GM18502 (cell line): ENCODE measurements around the gene DHX57.

Experiments used
- ATAC-seq: cut with Tn5 transposase; IDR thresholded peaks from one replicate; pipeline ENCODE4 v1.9.1; 2021; ENCODE audit warnings: mild to moderate bottlenecking; ENCODE audit not compliant: unreplicated experiment, poor library complexity

The DHX57 gene

GRCh38 chr2:38875576-38876367, at the start of gene DHX57, which contains the start of gene MORN2:
TSS of gene DHX57 (minus strand) at chr2:38875934. CDS start at chr2:38868405, 7,529 bp downstream.
TSS of gene MORN2 (plus strand) at chr2:38875976.
- peak; percentile 100 for ATAC-seq

GRCh38 chr2:38922902-38923301, 47.2 kb upstream of the DHX57 start:
- no peak for ATAC-seq

GRCh38 chr2:38922389-38922788, 46.7 kb upstream of the DHX57 start:
- no peak for ATAC-seq

- ATAC-seq: no peak
These were observed 36.9 kb upstream of the DHX57 start for GRCh38 chr2:38912619-38913018.

- ATAC-seq: no peak
These were observed 35.5 kb upstream of the DHX57 start for GRCh38 chr2:38911191-38911590.

- ATAC-seq: no peak
These were observed 34.1 kb upstream of the DHX57 start for GRCh38 chr2:38909872-38910271.

- ATAC-seq: peak; percentile 87
These were observed 32.2 kb upstream of the DHX57 start for GRCh38 chr2:38907743-38908562.

GRCh38 chr2:38907242-38907641, 31.5 kb upstream of the DHX57 start:
- ATAC-seq: no peak

- no peak for ATAC-seq
These were observed 29.5 kb upstream of the DHX57 start for GRCh38 chr2:38905251-38905650.

GRCh38 chr2:38900726-38901125, 25.0 kb upstream of the DHX57 start:
- no peak for ATAC-seq

GRCh38 chr2:38898256-38898655, 22.5 kb upstream of the DHX57 start:
- ATAC-seq: no peak

- ATAC-seq: no peak
These were observed 17.1 kb upstream of the DHX57 start for GRCh38 chr2:38892819-38893218.

- ATAC-seq: no peak
These were observed 13.8 kb upstream of the DHX57 start, which contains the start of gene ARHGEF33 for GRCh38 chr2:38889575-38889974. TSS of gene ARHGEF33 (plus strand) at chr2:38889875. CDS start at chr2:38919448, 29,573 bp downstream.

- ATAC-seq: no peak
These were observed 13.3 kb upstream of the DHX57 start for GRCh38 chr2:38889045-38889444.

GRCh38 chr2:38887902-38888554, 12.3 kb upstream of the DHX57 start:
- no peak for ATAC-seq

GRCh38 chr2:38887347-38887746, 11.6 kb upstream of the DHX57 start:
- ATAC-seq: no peak

GRCh38 chr2:38886063-38886462, 10.3 kb upstream of the DHX57 start:
- no peak for ATAC-seq

- no peak for ATAC-seq
These were observed 673 bp upstream of the DHX57 start for GRCh38 chr2:38876407-38876806.

GRCh38 chr2:38875227-38875575, 533 bp downstream of the DHX57 start:
- ATAC-seq: no peak

- ATAC-seq: no peak
These were observed 2.0 kb downstream of the DHX57 start for GRCh38 chr2:38873763-38874162.

- ATAC-seq: no peak
These were observed 4.3 kb downstream of the DHX57 start for GRCh38 chr2:38871432-38871831.
